Activated effector memory CD4-positive, alpha-beta T cell treated with Interleukin-2 at 50 U/mL for 16 hours (primary cell): Measurements from ENCODE around the gene SPPL3.

Experiments used
- DNase-seq: peaks from one replicate; pipeline ENCODE4 v3.0.0-alpha.2; 2020

Gene SPPL3

DNA sequence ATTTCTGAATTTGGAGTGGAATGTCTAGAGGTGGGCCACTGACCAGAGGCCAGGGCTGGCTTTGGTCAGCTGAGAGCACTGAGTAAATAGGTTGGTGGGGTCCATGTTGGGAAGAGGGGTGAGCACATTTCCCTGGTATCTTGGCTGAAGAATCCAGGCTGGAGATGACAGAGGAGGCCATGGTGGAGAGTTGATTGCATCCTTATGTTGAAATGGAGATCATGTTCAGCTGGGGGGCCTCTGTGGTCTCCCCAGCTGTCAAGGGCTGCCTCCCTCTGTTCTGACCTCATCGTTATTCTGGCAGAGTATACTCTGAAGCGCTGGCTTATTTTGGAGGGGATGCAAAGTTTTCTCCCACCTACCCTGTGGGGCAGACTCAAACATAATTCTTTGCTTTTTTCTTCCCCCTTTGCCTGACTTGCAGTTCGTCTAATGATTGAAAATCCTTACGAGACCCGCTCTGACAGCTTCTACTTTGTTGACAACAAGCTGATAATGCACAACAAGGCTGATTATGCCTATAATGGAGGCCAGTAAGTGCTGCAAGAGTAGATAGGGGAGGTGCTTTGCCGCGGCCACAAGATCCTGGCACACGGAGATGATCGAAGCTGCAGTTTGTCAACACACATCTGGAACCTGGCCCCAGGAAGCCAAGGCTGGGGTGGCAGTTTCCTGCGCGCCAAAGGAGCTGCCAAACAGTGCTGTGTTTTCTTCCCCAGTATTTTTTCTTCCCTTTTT lies 184.5 kb downstream of the SPPL3 start:
- DNase-seq, result no peak

DNA sequence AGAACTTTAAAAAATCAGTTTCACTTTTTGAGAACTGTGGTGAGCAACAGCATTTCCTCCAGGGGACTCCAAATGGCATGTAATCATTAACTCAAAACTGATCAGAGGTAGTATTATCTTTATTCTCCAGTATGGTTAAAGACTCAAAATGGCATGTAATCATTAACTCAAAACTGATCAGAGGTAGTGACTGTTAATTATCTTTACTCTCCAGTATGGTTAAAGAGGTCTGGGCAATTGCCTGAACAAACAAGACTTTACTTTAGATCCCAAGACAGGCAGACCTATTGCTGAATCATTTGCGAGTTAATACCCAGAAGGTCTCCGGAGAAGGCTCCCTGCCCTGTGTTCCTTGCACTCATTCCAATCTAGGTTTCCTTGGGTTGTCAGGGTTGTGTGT lies 185.1 kb downstream of the SPPL3 start:
- no peak for DNase-seq

GRCh38 chr12:120718055-120718454 lies 186.1 kb downstream of the SPPL3 start:
- DNase-seq, result no peak

DNA sequence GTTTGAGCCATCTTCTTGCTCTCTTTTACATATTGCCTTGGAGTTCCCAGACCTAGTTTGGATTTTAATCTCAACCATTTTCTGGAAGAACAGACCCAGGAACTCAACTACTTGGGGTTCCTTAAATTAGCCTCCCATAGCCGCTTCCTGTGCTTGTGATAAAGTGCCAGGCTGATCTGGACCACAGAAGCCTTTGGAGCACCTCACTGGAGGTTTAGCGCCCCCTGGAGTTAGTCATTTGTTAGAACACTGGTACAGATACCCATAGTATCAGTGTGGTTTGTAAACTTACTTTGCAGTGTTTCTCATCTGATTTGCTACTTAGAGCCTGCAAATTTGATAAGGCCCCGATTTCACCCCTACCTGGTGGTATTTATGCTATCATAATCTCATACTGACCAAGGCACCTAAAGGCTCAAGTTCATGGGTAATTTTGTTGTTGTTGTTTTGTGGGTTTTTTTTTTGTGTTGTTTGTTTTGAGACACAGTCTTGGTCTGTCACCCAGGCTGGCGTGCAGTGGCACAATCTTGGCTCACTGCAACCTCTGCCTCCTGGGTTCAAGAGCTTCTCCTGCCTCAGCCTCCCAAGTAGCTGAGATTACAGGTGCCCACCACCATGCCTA lies 190.2 kb downstream of the SPPL3 start:
- DNase-seq, result peak; percentile 38

DNA sequence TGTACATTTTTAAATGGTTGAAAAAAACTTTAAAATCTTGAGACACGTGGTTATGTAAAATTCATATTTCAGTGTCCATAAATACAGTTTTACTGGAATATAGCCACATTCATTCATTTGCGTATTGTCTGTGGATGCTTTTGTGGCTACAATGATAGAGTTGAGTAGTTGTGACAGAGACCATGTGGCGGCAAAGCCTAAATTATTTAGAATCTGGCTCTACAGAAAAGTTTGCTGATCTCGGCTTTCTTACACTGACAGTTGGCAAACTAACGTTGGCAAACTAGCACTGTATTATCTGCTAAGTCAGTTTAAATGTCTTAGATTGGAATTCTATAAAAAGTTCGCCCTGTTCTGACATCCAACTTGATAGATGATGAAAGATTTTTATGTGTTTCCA lies 191.5 kb downstream of the SPPL3 start:
- no peak for DNase-seq
